CD8-positive, alpha-beta memory T cell (primary cell): ENCODE results near the gene CC2D1A. TPM values are rescaled to one million over a fixed set of nuclear protein-coding genes. Genes with fewer than 3 reads are reported as not detected.

ENCODE experiments used
- CTCF ChIA-PET: fragments of 350-600 bp; sonication (Branson Sonifier 250); formaldehyde crosslinking; loops from one replicate; lab custom pipeline; 2021; ENCODE audit warnings: antibody characterized with exemption; lab: Charles Lee
- POLR2A ChIA-PET: fragments of 350-600 bp; sonication (Branson Sonifier 250); formaldehyde crosslinking; loops from one replicate; lab custom pipeline; 2021; ENCODE audit warnings: antibody characterized with exemption; lab: Charles Lee
- DNase-seq, 5 donors: peaks; one replicate each; pipeline versions ENCODE4 v3.0.0 to v3.0.0-alpha.2; 2020 to 2022; ENCODE audit warnings: mixed read lengths in 1 of 5
- H3K27ac ChIP-seq: one replicate; pipeline ENCODE4 v1.7.0; 2013; ENCODE audit warnings: low read depth, mild to moderate bottlenecking, low read length, moderate library complexity
- H3K27me3 ChIP-seq: 2 replicates; pipeline ENCODE4 v1.7.0; 2013; ENCODE audit warnings: low read length, mild to moderate bottlenecking; ENCODE audit not compliant: insufficient read depth, poor library complexity, severe bottlenecking
- H3K36me3 ChIP-seq: 2 replicates; pipeline ENCODE4 v1.7.0; 2013; ENCODE audit warnings: mild to moderate bottlenecking, low read length, moderate library complexity; ENCODE audit not compliant: insufficient read depth
- H3K4me1 ChIP-seq: 2 replicates; pipeline ENCODE4 v1.7.0; 2013; ENCODE audit warnings: mild to moderate bottlenecking, low read length, moderate library complexity; ENCODE audit not compliant: insufficient read depth
- H3K4me3 ChIP-seq: 2 replicates; pipeline ENCODE4 v1.7.0; 2013; ENCODE audit warnings: mild to moderate bottlenecking, low read length
- H3K9me3 ChIP-seq: 2 replicates; pipeline ENCODE4 v1.7.0; 2013; ENCODE audit warnings: mild to moderate bottlenecking, low read length
- H3K27ac Mint-ChIP-seq, 8 donors: one replicate each; pipeline ENCODE4 v1.8.0; 2020 to 2021; ENCODE audit warnings: mixed read lengths in 8 of 8, mild to moderate bottlenecking in 6 of 8, inconsistent platforms in 3 of 8, moderate library complexity in 3 of 8
- H3K27me3 Mint-ChIP-seq, 2 donors: one replicate each; pipeline ENCODE4 v1.8.0; 2020 to 2021; ENCODE audit warnings: mixed read lengths in 2 of 2, mild to moderate bottlenecking in 1 of 2, moderate library complexity in 1 of 2
- H3K36me3 Mint-ChIP-seq, 3 donors: one replicate each; pipeline ENCODE4 v1.8.0; 2020 to 2021; ENCODE audit warnings: mixed read lengths in 3 of 3, inconsistent platforms in 1 of 3, mild to moderate bottlenecking in 1 of 3
- H3K4me1 Mint-ChIP-seq, 3 donors: one replicate each; pipeline ENCODE4 v1.8.0; 2020 to 2021; ENCODE audit warnings: mixed read lengths in 3 of 3, inconsistent platforms in 1 of 3, mild to moderate bottlenecking in 1 of 3
- H3K4me3 Mint-ChIP-seq, 7 donors: one replicate each; pipeline ENCODE4 v1.8.0; 2020 to 2021; ENCODE audit warnings: mixed read lengths in 7 of 7, mild to moderate bottlenecking in 6 of 7, moderate library complexity in 4 of 7, inconsistent platforms in 2 of 7
- H3K9me3 Mint-ChIP-seq, 5 donors: one replicate each; pipeline ENCODE4 v1.8.0; 2020 to 2022; ENCODE audit warnings: mixed read lengths in 5 of 5, mild to moderate bottlenecking in 3 of 5, moderate library complexity in 2 of 5, inconsistent platforms in 1 of 5
- polyA plus RNA-seq: library from polyadenylated mRNA; unstranded; fragments of 300-500 nt; fragmentation: Illumina TruSeq; gene quantifications from one replicate; pipeline ENCODE4 v1.2.3, GENCODE V29; 2021
- total RNA-seq, 2 experiments: library from RNA; stranded (reverse); gene quantifications; one replicate each; pipeline ENCODE4 v1.2.3, GENCODE V29; 2021

CC2D1A gene
- total and polyA plus RNA-seq, 3 experiments from 2014 or later = 15.3 to 31.0 (median 30.8) TPM

DNA sequence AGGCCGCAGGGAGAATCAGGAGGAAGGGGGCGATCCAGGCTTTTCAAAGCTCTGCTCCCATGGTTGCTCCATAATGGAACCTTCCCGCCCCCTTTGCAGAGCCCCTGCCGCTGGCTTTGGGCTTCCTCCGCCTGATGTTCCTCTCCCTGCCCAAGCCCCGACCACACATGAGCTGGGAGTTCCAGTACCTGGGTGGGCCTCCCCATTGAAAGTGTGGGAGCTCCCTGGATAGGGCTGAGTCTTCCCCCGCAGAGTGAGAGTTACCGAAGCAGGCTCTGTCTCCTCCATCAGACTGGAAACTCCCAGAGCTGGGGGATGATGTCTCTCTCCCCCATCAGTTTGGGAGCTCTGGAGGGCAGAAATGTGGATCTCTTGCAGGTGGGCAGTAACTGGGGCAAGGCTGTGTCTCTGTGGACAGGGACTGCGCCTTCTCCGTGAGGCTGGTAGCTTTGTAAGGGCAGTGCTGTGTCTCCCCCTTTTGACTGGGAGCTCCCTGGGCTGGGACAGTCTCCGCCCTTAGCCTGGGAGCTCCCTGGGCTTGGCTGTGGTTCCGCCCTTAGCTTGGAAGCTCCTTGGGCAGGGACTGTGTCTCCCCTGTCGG lies 47.0 kb downstream of the CC2D1A start:
- Mint-ChIP-seq H3K36me3 (peaks cover 0 to 40% (median 0%) of the 10 kb centered on the region in 3 donors), H3K4me1 (peaks cover 18 to 30% (median 22%) of the 10 kb centered on the region in 3 donors), H3K4me3 (peak overlapping the region; percentile 79 to 100 (median 85)), H3K9me3 (no peaks in the 10 kb centered on the region), H3K27me3 (no peaks in the 10 kb centered on the region), H3K27ac (peak overlapping the region; percentile 67 to 91 (median 80))
- POLR2A ChIA-PET = interaction anchor here (0.6 to 1.5 kb wide), 5 partner anchors 34 to 79 kb away, joined by 3 to 7 read pairs (median 4); partner anchors contain the start of genes IL27RA and RFX1
- H3K27ac ChIP-seq = peak overlapping the region; percentile 85
- H3K4me3 ChIP-seq = peak overlapping the region; percentile 84
- no peaks in the 10 kb centered on the region for H3K27me3 ChIP-seq
- CTCF ChIA-PET = interaction anchor here (1.3 to 1.6 kb wide), 5 partner anchors 51 to 184 kb away, joined by 4 to 6 read pairs (median 5); partner anchors contain the start of gene ASF1B
- H3K36me3 ChIP-seq = peaks cover 23% of the 10 kb centered on the region
- peaks cover 16% of the 10 kb centered on the region for H3K4me1 ChIP-seq
- H3K9me3 ChIP-seq = no peaks in the 10 kb centered on the region
- no peak for DNase-seq

DNA sequence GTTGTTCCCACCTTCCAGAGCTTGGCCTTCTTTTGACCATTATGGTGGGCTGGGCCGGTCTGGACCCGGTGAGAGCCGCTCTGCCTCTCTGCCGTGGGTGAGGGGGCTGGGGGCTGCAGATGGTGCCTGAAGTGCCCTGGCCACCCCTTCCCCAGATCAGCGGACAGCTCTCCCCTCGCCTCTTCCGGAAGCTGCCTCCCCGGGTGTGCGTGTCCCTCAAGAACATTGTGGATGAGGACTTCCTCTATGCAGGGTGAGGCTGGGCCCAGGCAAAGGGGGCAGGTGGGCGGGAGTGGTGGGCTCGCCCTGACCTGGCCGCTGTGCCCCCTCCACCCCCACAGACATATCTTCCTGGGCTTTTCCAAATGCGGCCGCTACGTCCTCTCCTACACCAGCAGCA lies 48.2 kb downstream of the CC2D1A start:
- Histone ChIP-seq H3K27me3 (no peaks in the 10 kb centered on the region), H3K4me3 (no peak overlapping the region), H3K36me3 (peaks cover 31% of the 10 kb centered on the region), H3K9me3 (no peaks in the 10 kb centered on the region), H3K27ac (no peak overlapping the region), H3K4me1 (peaks cover 16% of the 10 kb centered on the region)
- H3K4me1 Mint-ChIP-seq = peaks cover 18 to 35% (median 22%) of the 10 kb centered on the region in 3 donors
- ChIA-PET CTCF (interaction anchor here (0.9 kb wide), 1 partner anchor 94 kb away, joined by 3 read pairs; no protein-coding TSS in a partner anchor), POLR2A (no interaction called here)
- peaks cover 0 to 51% (median 0%) of the 10 kb centered on the region in 3 donors for H3K36me3 Mint-ChIP-seq
- peak overlapping the region in 5 of 8 donors; percentile 17 to 88 (median 57) for H3K27ac Mint-ChIP-seq
- DNase-seq = no peak
- no peaks in the 10 kb centered on the region for H3K27me3 Mint-ChIP-seq
- no peaks in the 10 kb centered on the region for H3K9me3 Mint-ChIP-seq
- peak overlapping the region; percentile 80 to 100 (median 85) for H3K4me3 Mint-ChIP-seq

GRCh38 chr19:13955662-13956364 lies 49.8 kb downstream of the CC2D1A start:
- peaks cover 16% of the 10 kb centered on the region for H3K4me1 ChIP-seq
- ChIA-PET CTCF (interaction anchor here (1.0 to 1.4 kb wide), 2 partner anchors 26 to 32 kb away, joined by 3 read pairs; no protein-coding TSS in a partner anchor), POLR2A (interaction anchor here (0.6 kb wide), 1 partner anchor 38 kb away, joined by 5 read pairs; no protein-coding TSS in a partner anchor)
- Mint-ChIP-seq H3K4me1 (peaks cover 18 to 35% (median 22%) of the 10 kb centered on the region in 3 donors), H3K4me3 (peak overlapping the region in 1 of 7 donors; percentile 27), H3K9me3 (no peaks in the 10 kb centered on the region), H3K27ac (no peak overlapping the region), H3K36me3 (peaks cover 0 to 66% (median 0%) of the 10 kb centered on the region in 3 donors), H3K27me3 (no peaks in the 10 kb centered on the region)
- H3K9me3 ChIP-seq = no peaks in the 10 kb centered on the region
- peaks cover 36% of the 10 kb centered on the region for H3K36me3 ChIP-seq
- no peak overlapping the region for H3K27ac ChIP-seq
- DNase-seq = no peak
- H3K27me3 ChIP-seq = no peaks in the 10 kb centered on the region
- H3K4me3 ChIP-seq = no peak overlapping the region

- DNase-seq = no peak
- peaks cover 16% of the 10 kb centered on the region for H3K4me1 ChIP-seq
- no peaks in the 10 kb centered on the region for H3K9me3 ChIP-seq
- peaks cover 18 to 36% (median 22%) of the 10 kb centered on the region in 3 donors for H3K4me1 Mint-ChIP-seq
- peak overlapping the region in 1 of 7 donors; percentile 65 for H3K4me3 Mint-ChIP-seq
- peaks cover 0 to 68% (median 0%) of the 10 kb centered on the region in 3 donors for H3K36me3 Mint-ChIP-seq
- H3K9me3 Mint-ChIP-seq = no peaks in the 10 kb centered on the region
- H3K27ac ChIP-seq = no peak overlapping the region
- H3K4me3 ChIP-seq = no peak overlapping the region
- H3K27me3 Mint-ChIP-seq = no peaks in the 10 kb centered on the region
- CTCF ChIA-PET = interaction anchor here (1.4 kb wide), 1 partner anchor 26 kb away, joined by 3 read pairs; no protein-coding TSS in a partner anchor
- POLR2A ChIA-PET = interaction anchor here (0.6 kb wide), 1 partner anchor 37 kb away, joined by 5 read pairs; no protein-coding TSS in a partner anchor
- H3K36me3 ChIP-seq = peaks cover 36% of the 10 kb centered on the region
- no peaks in the 10 kb centered on the region for H3K27me3 ChIP-seq
- H3K27ac Mint-ChIP-seq = no peak overlapping the region
These were observed 50.4 kb downstream of the CC2D1A start for GRCh38 chr19:13956365-13956744.

DNA sequence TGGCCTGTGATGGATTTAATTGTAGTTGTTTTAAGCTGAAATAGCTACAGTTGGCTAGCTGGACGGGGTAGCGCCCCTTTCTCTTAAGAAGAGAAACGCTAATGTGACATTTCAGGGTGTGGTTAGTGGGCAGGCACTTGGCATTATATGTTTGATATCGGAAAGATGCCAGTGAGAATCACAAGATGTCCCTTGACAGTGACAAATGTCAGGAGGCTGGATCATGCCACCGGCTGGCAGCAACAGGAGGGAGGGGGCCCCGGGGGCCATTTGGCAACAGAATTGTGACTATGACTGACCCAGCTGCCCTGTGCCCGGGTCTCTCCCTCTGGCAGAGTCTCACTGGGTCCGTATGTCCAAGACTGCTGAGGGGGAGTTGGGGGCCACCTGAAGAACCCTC lies 51.0 kb downstream of the CC2D1A start:
- CTCF ChIA-PET = interaction anchor here (1.4 kb wide), 1 partner anchor 25 kb away, joined by 3 read pairs; no protein-coding TSS in a partner anchor
- Histone ChIP-seq H3K9me3 (no peaks in the 10 kb centered on the region), H3K4me1 (peaks cover 13% of the 10 kb centered on the region), H3K27ac (no peak overlapping the region), H3K4me3 (no peak overlapping the region), H3K36me3 (peaks cover 36% of the 10 kb centered on the region), H3K27me3 (no peaks in the 10 kb centered on the region)
- Mint-ChIP-seq H3K9me3 (no peaks in the 10 kb centered on the region), H3K27ac (peak overlapping the region in 1 of 8 donors; percentile 58), H3K36me3 (peaks cover 0 to 72% (median 0%) of the 10 kb centered on the region in 3 donors), H3K27me3 (no peaks in the 10 kb centered on the region), H3K4me3 (no peak overlapping the region), H3K4me1 (peaks cover 12 to 32% (median 16%) of the 10 kb centered on the region in 3 donors)
- POLR2A ChIA-PET = no interaction called here
- DNase-seq = no peak

DNA sequence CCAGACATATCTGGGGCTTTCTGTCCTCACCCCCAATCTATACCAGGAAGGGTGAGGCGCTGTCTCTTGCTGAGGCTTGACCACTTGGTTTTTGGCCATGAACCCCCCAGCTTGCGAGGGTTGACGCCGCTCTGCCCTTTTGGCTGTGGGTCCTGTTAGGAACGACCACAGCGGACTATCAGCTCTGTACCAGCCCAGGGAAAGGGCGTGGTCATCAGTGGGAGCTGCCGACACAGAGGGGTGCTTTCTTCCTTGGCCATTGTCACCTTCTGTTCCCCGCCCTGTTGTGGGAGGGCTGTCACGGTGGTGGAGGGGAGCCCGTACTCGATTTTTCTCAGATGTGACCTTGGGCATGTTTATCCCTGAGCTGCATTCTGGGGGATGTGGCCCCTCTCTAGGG lies 52.0 kb downstream of the CC2D1A start:
- peak overlapping the region in 1 of 7 donors; percentile 61 for H3K4me3 Mint-ChIP-seq
- CTCF ChIA-PET = interaction anchor here (1.1 kb wide), 1 partner anchor 113 kb away, joined by 3 read pairs; no protein-coding TSS in a partner anchor
- peaks cover 10 to 27% (median 14%) of the 10 kb centered on the region in 3 donors for H3K4me1 Mint-ChIP-seq

DNA sequence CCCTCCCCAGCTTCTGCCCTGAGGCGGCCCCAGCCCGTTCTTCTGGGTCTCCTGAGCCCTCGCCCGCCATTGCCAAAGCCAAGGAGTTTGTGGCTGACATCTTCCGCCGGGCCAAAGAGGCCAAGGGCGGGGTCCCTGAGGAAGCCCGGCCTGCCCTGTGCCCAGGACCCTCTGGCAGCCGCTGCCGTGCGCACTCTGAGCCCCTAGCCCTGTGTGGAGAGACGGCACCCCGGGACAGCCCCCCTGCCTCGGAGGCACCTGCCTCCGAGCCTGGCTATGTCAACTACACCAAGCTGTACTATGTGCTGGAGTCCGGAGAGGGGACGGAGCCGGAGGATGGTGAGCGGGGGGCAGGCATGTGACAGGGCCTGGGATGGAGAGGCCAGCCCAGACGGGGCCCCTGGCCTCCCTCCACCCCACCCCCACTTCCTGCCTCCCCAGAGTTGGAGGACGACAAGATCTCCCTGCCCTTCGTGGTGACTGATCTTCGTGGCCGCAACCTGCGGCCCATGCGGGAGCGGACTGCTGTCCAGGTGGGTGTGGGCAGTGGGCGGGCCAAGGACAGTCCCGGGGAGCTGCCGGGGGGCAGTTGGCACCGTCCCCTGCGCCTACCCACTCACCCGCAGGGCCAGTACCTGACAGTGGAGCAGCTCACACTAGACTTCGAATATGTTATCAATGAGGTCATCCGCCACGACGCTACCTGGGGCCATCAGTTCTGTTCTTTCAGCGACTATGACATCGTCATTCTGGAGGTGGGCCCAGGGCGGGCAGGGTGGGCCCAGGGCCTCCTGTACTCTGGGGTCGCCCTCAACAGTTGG lies 53.4 kb downstream of the CC2D1A start:
- H3K36me3 Mint-ChIP-seq = peaks cover 0 to 67% (median 0%) of the 10 kb centered on the region in 3 donors
- no peak overlapping the region for H3K27ac Mint-ChIP-seq
- Histone ChIP-seq H3K27me3 (no peaks in the 10 kb centered on the region), H3K4me1 (no peaks in the 10 kb centered on the region), H3K27ac (no peak overlapping the region), H3K36me3 (peaks cover 36% of the 10 kb centered on the region), H3K9me3 (no peaks in the 10 kb centered on the region), H3K4me3 (no peak overlapping the region)
- ChIA-PET POLR2A (interaction anchor here (0.5 kb wide), 1 partner anchor 77 kb away, joined by 3 read pairs; no protein-coding TSS in a partner anchor), CTCF (interaction anchor here (1.1 to 1.4 kb wide), 3 partner anchors 19 to 113 kb away, joined by 3 to 5 read pairs (median 3); partner anchors contain the start of gene MISP3)
- peaks cover 3 to 14% (median 3%) of the 10 kb centered on the region in 3 donors for H3K4me1 Mint-ChIP-seq
- H3K4me3 Mint-ChIP-seq = no peak overlapping the region
- H3K27me3 Mint-ChIP-seq = no peaks in the 10 kb centered on the region
- no peak for DNase-seq
- H3K9me3 Mint-ChIP-seq = no peaks in the 10 kb centered on the region

More for the DNA sequence above, 52.0 kb downstream of the CC2D1A start:
- H3K9me3 Mint-ChIP-seq = no peaks in the 10 kb centered on the region
- H3K4me1 ChIP-seq = peaks cover 10% of the 10 kb centered on the region
- peaks cover 0 to 68% (median 0%) of the 10 kb centered on the region in 3 donors for H3K36me3 Mint-ChIP-seq
- no peaks in the 10 kb centered on the region for H3K9me3 ChIP-seq
- H3K27me3 ChIP-seq = no peaks in the 10 kb centered on the region
- peak overlapping the region in 4 of 8 donors; percentile 26 to 61 (median 55) for H3K27ac Mint-ChIP-seq
- DNase-seq = no peak
- peaks cover 36% of the 10 kb centered on the region for H3K36me3 ChIP-seq
- H3K27me3 Mint-ChIP-seq = no peaks in the 10 kb centered on the region
- no peak overlapping the region for H3K4me3 ChIP-seq
- POLR2A ChIA-PET = no interaction called here
- H3K27ac ChIP-seq = no peak overlapping the region
